ENCODE measurements around the gene CDC14C.

CDC14C gene

GRCh38 chr7:48976850-48977249 is 52.5 kb downstream of the CDC14C start:
- DNase-seq: no peak
